SK-N-SH (cell line): ENCODE results near the gene SPRED1. TPM values are rescaled to one million over a fixed set of nuclear protein-coding genes. Genes with fewer than 3 reads are reported as not detected.

Experiments
- CTCF ChIA-PET: fragments of 300-600, 350-600 bp; formaldehyde crosslinking; extraction: SDS; loops from one replicate; lab custom pipeline; 2021; lab: Yijun Ruan, JAX
- POLR2A ChIA-PET: fragments of 350-600 bp; sonication (Branson Sonifier 250); formaldehyde crosslinking; extraction: SDS; loops from one replicate; lab custom pipeline; 2020; ENCODE audit warnings: antibody characterized with exemption, inconsistent platforms; lab: Yijun Ruan, JAX
- DNase-seq: peaks from one replicate; pipeline ENCODE4 v3.0.0; 2012
- H2AFZ ChIP-seq: fragments of 200-600 bp; sonication (generic); 2 replicates; pipeline ENCODE4 v1.8.1; 2016; ENCODE audit warnings: antibody characterized with exemption, mild to moderate bottlenecking, low read depth
- H3F3A ChIP-seq: fragments of 200-600 bp; sonication (generic); replicated peaks from 2 replicates; pipeline ENCODE3; 2016; ENCODE audit warnings: antibody characterized with exemption, mild to moderate bottlenecking; ENCODE audit not compliant: insufficient read depth
- H3K27ac ChIP-seq, 2 experiments: fragments of 200-500 bp in 1 of 2; fragments of 200-600 bp in 1 of 2; sonication (Bioruptor generic) in 1 of 2; sonication (generic), shearing (Covaris generic) in 1 of 2; 2 replicates each; pipeline versions ENCODE4 v1.5.1 to v1.6.1; 2014 to 2016; ENCODE audit warnings: low read depth in 2 of 2, inconsistent platforms in 1 of 2, low read length in 1 of 2, mild to moderate bottlenecking in 1 of 2, mixed read lengths in 1 of 2
- H3K27me3 ChIP-seq: fragments of 200-600 bp; sonication (generic), shearing (Covaris generic); 2 replicates; pipeline ENCODE4 v1.6.1; 2016; ENCODE audit warnings: mixed run types; ENCODE audit not compliant: insufficient read depth
- H3K36me3 ChIP-seq, 2 experiments: fragments of 200-500 bp in 1 of 2; fragments of 200-600 bp in 1 of 2; sonication (Bioruptor generic) in 1 of 2; sonication (generic) in 1 of 2; replicated peaks in 1 of 2; 2 replicates each; pipeline versions ENCODE3 to v1.5.1; 2014 to 2016; ENCODE audit warnings: low read length in 1 of 2, mild to moderate bottlenecking in 1 of 2; ENCODE audit not compliant: insufficient read depth in 2 of 2, control insufficient read depth in 1 of 2
- H3K4me1 ChIP-seq, 2 experiments: fragments of 200-500 bp in 1 of 2; fragments of 200-600 bp in 1 of 2; sonication (Bioruptor generic) in 1 of 2; sonication (generic), shearing (Covaris generic) in 1 of 2; 2 replicates each; pipeline versions ENCODE4 v1.5.1 to v1.6.1; 2014 to 2016; ENCODE audit warnings: low read depth in 1 of 2, low read length in 1 of 2, mixed run types in 1 of 2; ENCODE audit not compliant: insufficient read depth in 2 of 2, control insufficient read depth in 1 of 2
- H3K4me2 ChIP-seq: fragments of 200-600 bp; sonication (generic), shearing (Covaris generic); 2 replicates; pipeline ENCODE4 v1.6.1; 2017; ENCODE audit warnings: mixed run types
- H3K4me3 ChIP-seq, 2 experiments: fragments of 200-500 bp in 1 of 2; fragments of 200-600 bp in 1 of 2; sonication (Bioruptor generic) in 1 of 2; sonication (generic), shearing (Covaris generic) in 1 of 2; 2 replicates each; pipeline versions ENCODE4 v1.5.1 to v1.8.1; 2014 to 2016; ENCODE audit warnings: low read depth in 2 of 2, inconsistent platforms in 1 of 2, low read length in 1 of 2, mild to moderate bottlenecking in 1 of 2, mixed read lengths in 1 of 2, moderate library complexity in 1 of 2
- H3K79me2 ChIP-seq: fragments of 200-600 bp; sonication (generic); 2 replicates; pipeline ENCODE4 v1.8.1; 2017; ENCODE audit warnings: mild to moderate bottlenecking; ENCODE audit not compliant: insufficient read depth
- H3K9ac ChIP-seq: fragments of 200-600 bp; sonication (generic); 2 replicates; pipeline ENCODE4 v1.6.1; 2017; ENCODE audit warnings: mixed run types
- H3K9me2 ChIP-seq: fragments of 200-600 bp; sonication (generic); 2 replicates; pipeline ENCODE4 v1.6.1; 2017; ENCODE audit warnings: mixed run types
- H3K9me3 ChIP-seq: fragments of 200-600 bp; sonication (generic); 2 replicates; pipeline ENCODE4 v1.6.1; 2017; ENCODE audit warnings: mixed run types, mild to moderate bottlenecking, moderate library complexity
- H4K20me1 ChIP-seq: fragments of 200-600 bp; sonication (generic); 2 replicates; pipeline ENCODE4 v1.6.1; 2017; ENCODE audit warnings: mild to moderate bottlenecking, mixed run types; ENCODE audit not compliant: insufficient read depth
- CHD2 ChIP-seq: fragments of 150-350 bp; IDR thresholded peaks from 2 replicates; pipeline ENCODE4 v1.6.1; 2018; ENCODE audit warnings: low read length; ENCODE audit not compliant: partially characterized antibody
- EP300 ChIP-seq, 2 experiments: IDR thresholded peaks; 2 replicates each; pipeline versions ENCODE4 v1.4.0 to v1.6.1; 2012; ENCODE audit warnings: borderline replicate concordance in 1 of 2, low read depth in 1 of 2, low read length in 1 of 2
- FOSL2 ChIP-seq: IDR thresholded peaks from 2 replicates; pipeline ENCODE4 v1.4.0; 2012; ENCODE audit warnings: low read depth, mild to moderate bottlenecking, moderate library complexity, borderline replicate concordance
- FOXJ3 ChIP-seq: sonication (generic); formaldehyde crosslinking; IDR thresholded peaks from 2 replicates; pipeline ENCODE4 v1.5.1; 2020; ENCODE audit warnings: mild to moderate bottlenecking, missing genetic modification reagents
- GABPA ChIP-seq: IDR thresholded peaks from 2 replicates; pipeline ENCODE4 v1.4.0; 2012; ENCODE audit warnings: low read depth, mild to moderate bottlenecking
- JUND ChIP-seq: IDR thresholded peaks from 2 replicates; pipeline ENCODE4 v1.4.0; 2012
- MEF2A ChIP-seq: IDR thresholded peaks from 2 replicates; pipeline ENCODE4 v1.4.0; 2012; ENCODE audit warnings: low read depth, borderline replicate concordance
- PBX3 ChIP-seq: IDR thresholded peaks from 2 replicates; pipeline ENCODE4; 2012
- RCOR1 ChIP-seq: fragments of 150-350 bp; IDR thresholded peaks from 2 replicates; pipeline ENCODE4 v1.6.1; 2017; ENCODE audit warnings: antibody characterized with exemption, low read length
- RFX5 ChIP-seq: IDR thresholded peaks from 2 replicates; pipeline ENCODE4 v1.6.1; 2012; ENCODE audit warnings: mild to moderate bottlenecking, improper control_type of control experiment, low read length
- RXRA ChIP-seq: IDR thresholded peaks from 2 replicates; pipeline ENCODE4 v1.4.0; 2012; ENCODE audit warnings: low read depth, mild to moderate bottlenecking, borderline replicate concordance
- SMC3 ChIP-seq: IDR thresholded peaks from 2 replicates; pipeline ENCODE4 v1.6.1; 2012; ENCODE audit warnings: low read depth, low read length, improper control_type of control experiment
- USF1 ChIP-seq: IDR thresholded peaks from 2 replicates; pipeline ENCODE4 v1.4.0; 2012; ENCODE audit warnings: low read depth, borderline replicate concordance
- USF2 ChIP-seq: fragments of 150-350 bp; IDR thresholded peaks from 2 replicates; pipeline ENCODE4 v1.6.1; 2017; ENCODE audit warnings: antibody characterized with exemption, low read length, low read depth, borderline replicate concordance
- YY1 ChIP-seq: IDR thresholded peaks from 2 replicates; pipeline ENCODE4 v1.4.0; 2012; ENCODE audit warnings: low read depth, mild to moderate bottlenecking
- ZBTB33 ChIP-seq: IDR thresholded peaks from 2 replicates; pipeline ENCODE4 v1.4.0; 2012; ENCODE audit warnings: low read depth, borderline replicate concordance
- WGBS: methylation state at CpG from one replicate; pipeline ENCODE4 v1.1.6; 2017; ENCODE audit warnings: low lambda C conversion rate; 5-methylcytosine and 5-hydroxymethylcytosine counted together
- polyA plus RNA-seq, 3 experiments: library from polyadenylated mRNA; depleted of rRNA; stranded (reverse); fragments of >200 nt; gene quantifications; 2 replicates each; pipeline ENCODE4 v1.2.3, GENCODE V29; 2012

Gene SPRED1
- polyA plus RNA-seq, 1 of the 3 experiments (the other 2 are of a cell fraction) = 4.4 TPM

- H3K9ac ChIP-seq = no peak overlapping the region
- H3K79me2 ChIP-seq = peaks cover 99% of the 10 kb centered on the region
- H3F3A ChIP-seq = peaks cover 6% of the 10 kb centered on the region
- ChIA-PET CTCF (interaction anchor here (0.9 kb wide), 1 partner anchor 23 kb away, joined by 3 read pairs; no protein-coding TSS in a partner anchor), POLR2A (no interaction called here)
- H3K36me3 ChIP-seq = peaks cover 0 to 30% of the 10 kb centered on the region in 2 experiments
- H3K4me3 ChIP-seq = no peak overlapping the region
- H3K4me2 ChIP-seq = no peak overlapping the region
- H3K9me2 ChIP-seq = no peaks in the 10 kb centered on the region
- 80% methylated on average over 1 of the region's 1 CpG for WGBS
- no peaks in the 10 kb centered on the region for H3K27me3 ChIP-seq
- no peak for DNase-seq
- peaks cover 0 to 14% of the 10 kb centered on the region in 2 experiments; a peak in 2 of 4 replicates for H3K4me1 ChIP-seq
- TF ChIP-seq RXRA (no peak), JUND (no peak), RCOR1 (no peak), EP300 (IDR thresholded peaks at IDR 0.05; ENCODE audit: borderline replicate concordance in 1 of 2, low read depth in 1 of 2, low read length in 1 of 2) (no peak), USF2 (no peak), YY1 (no peak), PBX3 (no peak), FOSL2 (no peak), FOXJ3 (CRISPR knock-in tag) (no peak), MEF2A (no peak), CHD2 (no peak), GABPA (no peak), ZBTB33 (no peak), SMC3 (no peak), USF1 (no peak), RFX5 (no peak)
- TF ChIP-seq, all 33 proteins: peak for 0
- Histone ChIP-seq H3K9me3 (no peaks in the 10 kb centered on the region), H4K20me1 (peaks cover 96% of the 10 kb centered on the region), H3K27ac (no peak overlapping the region), H2AFZ (no peak overlapping the region)
These were observed 21.5 kb downstream of the SPRED1 start for GRCh38 chr15:38274135-38274534.
